ENCODE results near the gene IKZF1.

IKZF1 gene

GRCh38 chr7:50273870-50274269 is 30.6 kb upstream of the IKZF1 start:
- TF ChIP-seq POLR2A (IDR thresholded peaks at IDR 0.05; ENCODE audit: low read length) = no peak
- TF ChIP-seq GATA1 (IDR thresholded peaks at IDR 0.05; ENCODE audit: low read depth, low read length) = no peak
- no peak for DNase-seq

DNA sequence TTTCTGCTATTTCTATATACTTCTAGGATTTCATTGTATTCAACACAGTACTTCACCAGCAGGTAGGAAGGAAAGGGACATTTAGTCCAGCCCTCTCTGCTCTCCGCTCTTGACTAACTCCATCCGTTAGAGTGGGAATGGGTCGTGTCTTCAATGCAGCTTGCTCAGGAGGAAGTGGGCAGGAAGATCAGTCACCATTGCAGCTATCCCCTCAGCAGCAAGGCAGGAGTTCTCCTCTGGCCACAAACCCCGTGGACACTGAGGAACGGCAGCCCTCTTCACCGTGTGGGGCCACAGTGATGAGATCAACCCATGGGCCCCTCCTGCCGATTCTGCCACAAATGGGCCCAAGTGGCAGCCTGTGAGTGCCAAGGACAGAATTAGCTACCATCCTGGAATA is 30.2 kb upstream of the IKZF1 start:
- TF ChIP-seq GATA1 (IDR thresholded peaks at IDR 0.05; ENCODE audit: low read depth, low read length) (no peak), POLR2A (IDR thresholded peaks at IDR 0.05; ENCODE audit: low read length) (no peak)
- DNase-seq = no peak

- TF ChIP-seq GATA1 (IDR thresholded peaks at IDR 0.05; ENCODE audit: low read depth, low read length) (no peak), POLR2A (IDR thresholded peaks at IDR 0.05; ENCODE audit: low read length) (no peak)
- DNase-seq = no peak
These were observed 29.1 kb upstream of the IKZF1 start for GRCh38 chr7:50275430-50275829.

DNA sequence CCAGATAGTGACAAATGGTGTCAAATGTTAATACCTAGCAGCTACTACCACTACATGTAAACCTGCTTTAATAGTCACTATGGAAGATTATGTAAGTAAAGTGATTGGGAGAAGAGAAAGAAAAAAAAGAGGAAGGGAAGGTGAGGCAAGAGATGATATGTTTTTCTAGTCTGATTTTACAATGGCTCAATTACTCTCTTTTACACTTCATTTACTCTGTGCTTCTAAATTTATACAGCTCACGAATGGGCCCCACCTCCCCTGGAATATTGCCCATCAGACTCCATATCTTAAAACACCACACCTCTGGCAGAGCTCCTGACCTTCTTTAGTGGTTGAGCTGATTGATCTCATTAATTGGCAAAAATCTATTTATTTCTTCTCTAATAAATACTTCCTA is 28.0 kb upstream of the IKZF1 start:
- peak; percentile 69 to 75 for DNase-seq
- TF ChIP-seq GATA1 (IDR thresholded peaks at IDR 0.05; ENCODE audit: low read depth, low read length) (no peak), POLR2A (IDR thresholded peaks at IDR 0.05; ENCODE audit: low read length) (no peak)

- TF ChIP-seq POLR2A (IDR thresholded peaks at IDR 0.05; ENCODE audit: low read length) (no peak), GATA1 (IDR thresholded peaks at IDR 0.05; ENCODE audit: low read depth, low read length) (no peak)
- no peak for DNase-seq
These were observed 26.4 kb upstream of the IKZF1 start for GRCh38 chr7:50278120-50278519.

DNA sequence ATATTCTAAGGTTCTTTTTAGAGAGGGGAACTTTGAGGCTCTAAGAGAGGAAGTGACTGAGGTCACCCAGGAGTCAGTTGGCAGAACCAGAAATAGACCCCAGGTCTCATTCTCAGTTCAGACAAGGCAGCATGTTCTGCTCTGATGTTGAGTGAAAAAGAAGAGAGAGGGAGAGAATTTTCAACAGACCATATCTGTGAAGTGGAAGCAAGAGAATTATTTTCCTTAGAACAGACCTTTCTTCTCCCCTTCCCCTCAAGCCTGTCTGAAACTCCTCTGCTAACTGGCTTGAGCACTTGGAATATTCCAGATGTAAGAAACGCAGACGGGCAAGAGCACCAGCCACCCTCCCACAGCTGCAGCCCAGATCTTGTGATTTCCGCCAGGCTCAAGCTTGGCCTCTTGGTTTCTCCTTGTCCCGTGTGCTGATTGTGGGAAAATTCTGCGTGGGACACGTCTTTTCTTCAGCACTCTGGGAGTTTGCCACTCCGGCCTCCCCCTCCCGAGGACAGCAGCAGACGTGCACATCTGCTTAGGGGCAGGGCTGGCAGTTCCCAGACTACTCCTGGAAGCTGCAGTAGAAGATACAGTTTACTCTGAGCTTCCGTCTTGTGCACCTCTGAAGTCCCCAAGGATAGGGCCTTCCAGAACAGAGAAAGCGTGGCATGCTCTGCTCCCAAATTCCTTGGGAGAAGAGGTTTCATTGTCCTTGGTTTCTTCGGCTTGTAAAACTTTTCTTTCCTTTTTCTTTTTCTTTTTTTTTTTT is 22.7 kb upstream of the IKZF1 start:
- no peak for DNase-seq
- TF ChIP-seq POLR2A (IDR thresholded peaks at IDR 0.05; ENCODE audit: low read length) (no peak), GATA1 (IDR thresholded peaks at IDR 0.05; ENCODE audit: low read depth, low read length) (no peak)

- no peak for TF ChIP-seq GATA1 (IDR thresholded peaks at IDR 0.05; ENCODE audit: low read depth, low read length)
- TF ChIP-seq POLR2A (IDR thresholded peaks at IDR 0.05; ENCODE audit: low read length) = no peak
- no peak for DNase-seq
These were observed 21.5 kb upstream of the IKZF1 start for GRCh38 chr7:50282813-50283605.

- TF ChIP-seq GATA1 (IDR thresholded peaks at IDR 0.05; ENCODE audit: low read depth, low read length) (no peak), POLR2A (IDR thresholded peaks at IDR 0.05; ENCODE audit: low read length) (no peak)
- no peak for DNase-seq
These were observed 20.8 kb upstream of the IKZF1 start for GRCh38 chr7:50283731-50284130.

- no peak for DNase-seq
- TF ChIP-seq POLR2A (IDR thresholded peaks at IDR 0.05; ENCODE audit: low read length) = no peak
- no peak for TF ChIP-seq GATA1 (IDR thresholded peaks at IDR 0.05; ENCODE audit: low read depth, low read length)
These were observed 20.2 kb upstream of the IKZF1 start for GRCh38 chr7:50284296-50284695.

GRCh38 chr7:50285269-50285668 is 19.2 kb upstream of the IKZF1 start:
- DNase-seq = no peak
- no peak for TF ChIP-seq POLR2A (IDR thresholded peaks at IDR 0.05; ENCODE audit: low read length)

DNA sequence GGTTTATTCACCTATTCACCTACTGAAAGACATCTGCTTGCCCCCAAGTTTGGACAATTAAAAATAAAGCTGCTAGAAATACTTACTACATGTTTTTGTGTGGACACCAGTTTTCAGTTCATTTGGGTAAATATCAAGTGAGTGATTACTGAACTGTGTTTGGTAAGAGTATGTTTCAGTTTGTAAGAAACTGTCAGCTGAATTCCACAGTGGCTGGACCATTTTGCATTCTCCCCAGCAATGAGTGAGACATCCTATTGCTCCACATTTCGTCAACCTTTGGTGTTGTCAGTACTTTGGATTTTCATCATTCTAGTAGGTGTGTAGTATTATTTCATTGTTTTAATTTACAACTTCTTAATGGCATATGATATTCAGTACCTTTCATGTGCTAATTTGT is 17.4 kb upstream of the IKZF1 start:
- no peak for TF ChIP-seq POLR2A (IDR thresholded peaks at IDR 0.05; ENCODE audit: low read length)
- no peak for TF ChIP-seq GATA1 (IDR thresholded peaks at IDR 0.05; ENCODE audit: low read depth, low read length)
- DNase-seq = peak in 1 of 2 experiments; percentile 16

DNA sequence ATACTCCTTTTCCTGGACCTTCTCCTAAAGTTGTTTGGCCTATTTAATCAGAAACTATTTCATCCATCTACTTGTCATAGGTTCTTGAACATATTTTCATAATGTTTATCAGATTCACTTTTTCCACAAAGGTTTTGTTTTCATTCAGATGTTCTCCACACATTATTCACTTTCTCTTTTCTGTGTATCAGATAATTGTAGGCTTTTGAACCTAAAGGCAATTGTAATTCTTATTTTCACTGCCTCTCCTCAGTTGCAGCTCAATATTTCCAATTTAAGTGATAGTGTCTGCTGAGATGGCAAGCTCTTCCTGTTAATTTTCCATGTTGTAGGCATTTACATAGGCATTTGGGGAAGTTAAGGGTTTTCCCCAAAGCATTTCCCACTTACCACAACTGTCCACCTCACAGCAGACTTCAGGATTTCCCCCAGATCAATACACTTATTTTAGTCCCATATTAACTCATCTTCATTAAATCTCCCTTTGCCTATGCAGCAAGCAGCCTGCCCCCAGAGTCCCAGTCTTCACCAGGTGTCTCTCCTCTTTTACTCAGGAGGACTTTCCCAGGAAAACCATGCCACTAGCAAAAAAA is 12.3 kb upstream of the IKZF1 start:
- no peak for TF ChIP-seq GATA1 (IDR thresholded peaks at IDR 0.05; ENCODE audit: low read depth, low read length)
- TF ChIP-seq POLR2A (IDR thresholded peaks at IDR 0.05; ENCODE audit: low read length) = no peak
- DNase-seq = no peak

GRCh38 chr7:50292763-50293162 is 11.8 kb upstream of the IKZF1 start:
- DNase-seq = no peak
- TF ChIP-seq GATA1 (IDR thresholded peaks at IDR 0.05; ENCODE audit: low read depth, low read length) (no peak), POLR2A (IDR thresholded peaks at IDR 0.05; ENCODE audit: low read length) (no peak)

- TF ChIP-seq GATA1 (IDR thresholded peaks at IDR 0.05; ENCODE audit: low read depth, low read length) (no peak), POLR2A (IDR thresholded peaks at IDR 0.05; ENCODE audit: low read length) (no peak)
- DNase-seq = no peak
These were observed 10.9 kb upstream of the IKZF1 start for GRCh38 chr7:50293509-50294179.

Measured in erythroblast (primary cell).